Stimulated activated CD4-positive, alpha-beta T cell treated with anti-CD3 and anti-CD28 coated beads, Interleukin-4, amount 100 ng/mL, for 24 hours (primary cell): ENCODE results near the gene GBP3.
"Not testable (repeated sequence)": the region's sequence is repeated elsewhere in the genome, so short reads cannot be mapped to it uniquely, and the experiment has no call there.

ENCODE experiments used
- DNase-seq: peaks from one replicate; pipeline ENCODE4 v3.0.0-alpha.2; 2020

GBP3 gene

GRCh38 chr1:89022167-89022959 lies at the start of gene GBP3:
TSS of gene GBP3 (minus strand) at chr1:89022866. CDS start at chr1:89020721, 2,145 bp downstream.
- no peak for DNase-seq

GRCh38 chr1:89070509-89070908 lies 47.8 kb upstream of the GBP3 start:
- no peak for DNase-seq

GRCh38 chr1:89069951-89070350 lies 47.3 kb upstream of the GBP3 start:
- DNase-seq, result no peak

- DNase-seq, result no peak
These were observed 45.6 kb upstream of the GBP3 start for GRCh38 chr1:89068291-89068690.

GRCh38 chr1:89065079-89065868 lies 42.6 kb upstream of the GBP3 start, which contains the start of gene GBP1:
TSS of gene GBP1 (minus strand) at chr1:89065208. CDS start at chr1:89063234, 1,974 bp downstream.
- peak; percentile 26 for DNase-seq

- no peak for DNase-seq
These were observed 42.0 kb upstream of the GBP3 start for GRCh38 chr1:89064632-89065031.

- no peak for DNase-seq
These were observed 40.4 kb upstream of the GBP3 start for GRCh38 chr1:89063094-89063493.

GRCh38 chr1:89060091-89060490 lies 37.4 kb upstream of the GBP3 start:
- DNase-seq, result no peak

GRCh38 chr1:89051955-89052312 lies 29.3 kb upstream of the GBP3 start:
- no peak for DNase-seq

- DNase-seq, result no peak
These were observed 28.8 kb upstream of the GBP3 start for GRCh38 chr1:89051300-89051954.

- DNase-seq, result no peak
These were observed 28.0 kb upstream of the GBP3 start for GRCh38 chr1:89050649-89051033.

- not testable (repeated sequence) for DNase-seq
These were observed 27.4 kb upstream of the GBP3 start for GRCh38 chr1:89049901-89050648.

- DNase-seq, result not testable (repeated sequence)
These were observed 26.5 kb upstream of the GBP3 start for GRCh38 chr1:89049187-89049586.

GRCh38 chr1:89047734-89048133 lies 25.1 kb upstream of the GBP3 start:
- DNase-seq, result no peak

- peak; percentile 46 for DNase-seq
These were observed 23.9 kb upstream of the GBP3 start for GRCh38 chr1:89046318-89047183.

- DNase-seq, result no peak
These were observed 22.5 kb upstream of the GBP3 start for GRCh38 chr1:89044970-89045721.

- no peak for DNase-seq
These were observed 21.3 kb upstream of the GBP3 start for GRCh38 chr1:89043940-89044339.

GRCh38 chr1:89042491-89042890 lies 19.8 kb upstream of the GBP3 start:
- no peak for DNase-seq

GRCh38 chr1:89041721-89042120 lies 19.1 kb upstream of the GBP3 start:
- DNase-seq, result no peak

- DNase-seq, result no peak
These were observed 18.5 kb upstream of the GBP3 start for GRCh38 chr1:89041119-89041641.

- no peak for DNase-seq
These were observed 17.6 kb upstream of the GBP3 start for GRCh38 chr1:89040315-89040626.
